HG03558 (cell line): ENCODE results near the gene RC3H1.
"Not testable (repeated sequence)": the region's sequence is repeated elsewhere in the genome, so short reads cannot be mapped to it uniquely, and the experiment has no call there.

Experiments used
- ATAC-seq: cut with Tn5 transposase; IDR thresholded peaks from one replicate; pipeline ENCODE4 v1.9.1; 2021; ENCODE audit warnings: moderate number of reproducible peaks; ENCODE audit not compliant: unreplicated experiment; ENCODE audit errors: extremely low read depth

The RC3H1 gene

GRCh38 chr1:173965896-173966295 lies 56.3 kb downstream of the RC3H1 start:
- not testable (repeated sequence) for ATAC-seq

GRCh38 chr1:173963477-173963876 lies 58.7 kb downstream of the RC3H1 start:
- ATAC-seq, result no peak

DNA sequence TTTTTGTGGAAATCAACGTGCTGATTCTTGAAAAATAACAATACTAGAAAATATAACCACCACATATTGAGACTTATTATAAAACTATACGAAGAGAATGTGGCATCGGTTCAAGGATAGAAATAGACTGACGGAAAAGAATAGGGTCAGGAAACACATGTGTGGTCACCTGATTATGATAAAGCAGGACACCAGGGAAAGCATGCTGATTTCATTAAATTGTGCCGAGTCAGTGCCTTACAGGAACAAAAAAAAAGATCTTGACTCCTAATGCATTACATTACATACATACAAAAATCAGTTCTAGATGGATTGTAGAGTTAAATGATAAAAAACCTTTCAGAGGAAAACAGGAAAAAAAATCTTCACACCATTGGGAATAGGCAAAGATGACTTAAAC lies 61.5 kb downstream of the RC3H1 start:
- ATAC-seq, result no peak

DNA sequence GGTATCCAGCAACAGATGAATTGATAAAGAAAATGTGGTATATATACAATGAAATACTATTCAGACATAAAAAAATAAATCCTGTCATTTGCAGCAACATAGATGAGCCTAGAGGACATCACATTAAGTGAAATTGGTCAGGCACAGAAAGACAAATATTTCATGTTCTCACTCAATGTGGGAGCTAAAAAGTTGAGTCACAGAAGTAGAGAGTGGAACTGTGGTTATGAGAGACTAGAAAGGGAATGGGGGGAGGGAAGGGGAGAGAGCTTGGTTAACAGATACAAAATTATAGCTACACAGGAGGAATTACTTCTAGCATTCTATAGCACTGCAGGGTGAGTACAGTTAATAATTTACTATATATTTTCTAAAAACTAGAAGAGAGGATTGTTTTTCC lies 68.0 kb downstream of the RC3H1 start:
- ATAC-seq, result no peak

DNA sequence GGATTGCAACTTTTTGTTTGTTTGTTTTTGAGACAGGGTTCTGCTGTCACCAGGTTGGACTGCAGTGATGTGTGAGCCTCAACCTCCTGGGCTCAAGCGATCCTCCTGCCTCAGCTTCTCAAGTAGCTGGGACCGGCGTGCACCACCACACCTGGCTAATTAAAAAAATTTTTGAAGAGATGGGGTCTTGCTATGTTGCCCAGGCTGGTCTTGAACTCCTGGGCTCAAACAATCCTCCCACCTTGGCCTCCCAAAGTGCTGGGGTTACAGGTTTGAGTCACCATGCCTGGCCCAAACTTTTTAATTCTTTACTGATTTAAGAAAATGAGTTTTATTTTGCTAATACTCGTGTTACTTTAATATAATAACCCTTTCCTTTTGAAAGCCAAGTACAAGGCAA lies 73.6 kb downstream of the RC3H1 start:
- no peak for ATAC-seq

DNA sequence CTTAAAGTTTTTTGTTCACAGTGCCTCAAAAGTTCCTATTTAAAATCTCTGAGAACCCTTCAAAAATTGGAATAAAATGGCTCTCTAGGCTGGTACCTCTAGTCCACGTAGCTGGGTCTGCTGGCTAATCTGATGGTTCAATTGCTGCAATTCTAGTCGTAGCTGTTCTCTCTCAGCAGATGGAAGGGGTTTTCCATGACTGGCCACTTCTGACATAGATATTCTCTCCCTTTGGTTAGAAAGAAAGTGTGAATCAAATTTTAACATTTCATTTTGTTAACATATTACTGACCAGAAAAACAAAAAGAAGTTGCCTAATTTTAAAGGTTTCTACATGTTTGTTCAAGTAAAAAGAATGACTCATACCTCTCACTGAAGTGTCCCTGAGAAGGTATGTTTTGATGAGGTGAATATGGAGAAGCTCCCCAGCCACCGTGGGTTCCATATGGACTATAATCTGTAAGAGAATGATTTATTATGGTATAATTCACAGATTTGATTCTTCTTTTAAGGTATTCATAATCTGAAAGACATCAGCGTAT lies 75.7 kb downstream of the RC3H1 start:
- ATAC-seq, result no peak

DNA sequence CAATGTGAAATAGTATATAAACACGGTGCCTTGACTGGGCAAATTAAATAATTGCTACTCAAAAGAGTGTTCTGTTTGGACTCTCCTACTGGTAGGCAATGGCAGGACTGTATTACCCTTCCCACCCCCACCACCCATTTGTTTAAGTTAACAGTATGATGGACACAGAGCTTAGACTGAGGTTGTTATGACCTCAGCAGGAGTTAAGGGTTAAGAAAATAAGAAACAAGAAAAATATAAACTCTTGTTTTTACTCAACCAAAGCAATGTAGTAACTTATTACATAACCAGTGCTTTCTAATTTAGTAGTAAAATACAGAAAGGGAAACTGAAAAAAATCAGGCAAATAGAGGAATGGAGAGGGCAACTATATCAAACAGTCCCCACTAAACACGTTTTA lies 85.1 kb downstream of the RC3H1 start:
- ATAC-seq, result no peak

- no peak for ATAC-seq
These were observed 87.7 kb downstream of the RC3H1 start for GRCh38 chr1:173934440-173934839.

DNA sequence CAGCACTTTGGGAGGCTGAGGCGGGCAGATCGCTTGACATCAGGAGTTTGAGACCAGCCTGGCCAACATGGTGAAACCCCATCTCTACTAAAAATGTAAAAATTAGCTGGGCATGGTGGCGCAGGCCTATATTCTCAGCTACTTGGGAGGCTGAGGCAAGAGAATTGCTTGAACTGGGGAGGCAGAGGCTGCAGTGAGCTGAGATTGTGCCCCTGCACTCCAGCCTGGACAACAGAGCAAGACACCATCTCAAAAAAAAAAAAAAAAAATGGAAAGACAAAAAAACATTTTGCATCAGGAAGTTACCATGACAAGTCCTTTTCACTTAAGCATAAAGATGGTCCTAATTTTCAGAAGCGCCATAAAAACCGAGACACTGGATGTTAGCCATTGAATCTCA lies 91.6 kb downstream of the RC3H1 start:
- ATAC-seq, result not testable (repeated sequence)

DNA sequence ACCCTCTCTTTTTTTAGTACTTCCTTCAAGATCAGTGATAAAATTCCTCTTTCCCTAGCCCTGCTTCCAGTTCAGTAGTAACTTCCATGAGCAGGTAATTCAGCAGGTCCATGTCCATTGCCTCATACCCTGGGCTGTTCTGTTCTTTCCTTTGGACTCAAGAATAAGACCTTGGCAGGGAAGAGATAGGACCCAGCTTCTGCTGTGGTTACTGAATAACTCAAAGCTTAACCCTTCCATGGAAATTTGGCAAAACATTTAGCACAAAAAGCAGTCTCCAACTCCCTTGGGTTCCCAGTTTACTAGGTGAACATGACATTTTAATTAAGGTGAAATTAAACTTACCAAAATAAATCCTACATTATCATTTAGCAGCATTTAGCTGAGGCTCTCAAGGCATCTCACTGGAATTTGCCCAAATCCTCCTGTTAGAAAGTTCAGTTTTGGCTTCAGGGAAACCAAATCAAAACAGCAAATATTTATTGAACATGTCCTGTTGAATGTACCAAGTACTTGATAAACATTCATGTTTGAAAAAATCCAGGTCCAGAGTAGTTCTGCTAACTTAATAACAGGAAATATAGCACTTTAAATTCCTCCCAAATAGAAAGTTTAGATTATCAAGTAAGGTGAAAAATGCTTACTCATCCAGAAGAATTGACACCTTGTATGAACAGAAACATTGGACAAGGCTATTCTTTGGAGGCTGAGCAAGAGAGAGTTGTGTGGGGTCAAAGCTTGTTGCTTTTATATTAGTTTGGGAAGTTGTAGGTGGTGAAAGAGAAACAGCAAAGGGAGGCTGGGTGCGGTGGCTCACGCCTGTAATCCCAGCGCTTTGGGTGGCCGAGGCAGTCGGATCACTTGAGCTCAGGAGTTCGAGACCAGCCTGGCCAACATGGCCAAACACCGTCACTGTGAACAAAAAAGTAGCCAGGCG lies 96.6 kb downstream of the RC3H1 start:
- no peak for ATAC-seq

- ATAC-seq, result no peak
These were observed 101.3 kb downstream of the RC3H1 start for GRCh38 chr1:173920861-173921260.

- no peak for ATAC-seq
These were observed 104.3 kb downstream of the RC3H1 start for GRCh38 chr1:173917635-173918493.

GRCh38 chr1:173917149-173917548 lies 105.0 kb downstream of the RC3H1 start, which contains the start of gene SERPINC1:
Gene SERPINC1 (minus strand): TSS chr1:173917327. CDS start chr1:173917259, 68 bp downstream.
- no peak for ATAC-seq

GRCh38 chr1:173916667-173917066 lies 105.5 kb downstream of the RC3H1 start:
- ATAC-seq, result no peak

- no peak for ATAC-seq
These were observed 106.6 kb downstream of the RC3H1 start for GRCh38 chr1:173915596-173915995.

- no peak for ATAC-seq
These were observed 107.7 kb downstream of the RC3H1 start for GRCh38 chr1:173914366-173914871.

DNA sequence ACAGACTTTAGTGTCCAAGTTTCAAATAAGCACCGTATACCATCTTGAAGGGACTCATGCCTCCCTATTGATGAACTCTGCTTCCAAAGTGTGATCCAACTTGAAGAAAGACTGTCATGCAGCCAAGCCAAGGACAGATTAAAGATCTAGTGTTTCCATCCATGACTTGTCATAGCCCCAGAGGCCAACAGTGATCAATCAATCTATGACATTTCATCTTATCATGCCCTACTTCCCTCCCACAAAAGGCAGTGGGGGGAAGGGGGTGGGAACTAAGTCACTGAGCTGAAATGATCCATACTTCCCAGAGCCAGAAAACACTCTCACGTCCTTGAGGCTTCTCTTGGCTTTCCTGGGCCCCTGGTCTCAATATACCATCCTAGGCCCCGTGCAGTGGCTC lies 109.0 kb downstream of the RC3H1 start:
- no peak for ATAC-seq

- ATAC-seq, result no peak
These were observed 118.2 kb downstream of the RC3H1 start for GRCh38 chr1:173903827-173904531.

- no peak for ATAC-seq
These were observed 121.2 kb downstream of the RC3H1 start for GRCh38 chr1:173900992-173901391.

DNA sequence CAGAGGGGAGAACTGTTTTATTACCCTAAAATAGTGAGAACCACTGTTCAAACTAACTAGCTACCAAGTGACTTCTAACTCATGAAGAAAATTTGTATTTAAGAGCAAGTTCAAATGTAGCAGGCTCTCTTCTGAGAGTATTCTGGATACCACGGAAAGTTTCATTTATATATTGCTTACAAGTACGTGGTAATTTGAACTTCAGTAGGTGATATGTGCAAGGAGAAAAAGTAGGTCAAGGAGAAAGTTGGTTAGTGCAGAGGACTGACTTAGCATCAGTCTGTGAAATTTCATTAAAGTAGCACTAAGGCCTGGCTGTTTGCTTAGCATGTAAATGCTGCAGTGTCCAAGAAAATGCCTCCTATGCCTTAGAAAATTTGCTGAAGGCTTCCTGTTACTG lies 121.7 kb downstream of the RC3H1 start:
- ATAC-seq, result no peak
